K562 treated with DMSO at 1 percent for 12 hours (cell line): ENCODE results near the gene TOPAZ1. TPM values are rescaled to one million over a fixed set of nuclear protein-coding genes. Genes with fewer than 3 reads are reported as not detected.

ENCODE experiments used
- total RNA-seq: library from RNA; unstranded; fragments of 300-600 nt; gene quantifications from 2 replicates; pipeline ENCODE4 v1.2.3, GENCODE V29; 2022; ENCODE audit not compliant: insufficient read depth

TOPAZ1 gene
- total RNA-seq: not detected in 2 replicates

DNA sequence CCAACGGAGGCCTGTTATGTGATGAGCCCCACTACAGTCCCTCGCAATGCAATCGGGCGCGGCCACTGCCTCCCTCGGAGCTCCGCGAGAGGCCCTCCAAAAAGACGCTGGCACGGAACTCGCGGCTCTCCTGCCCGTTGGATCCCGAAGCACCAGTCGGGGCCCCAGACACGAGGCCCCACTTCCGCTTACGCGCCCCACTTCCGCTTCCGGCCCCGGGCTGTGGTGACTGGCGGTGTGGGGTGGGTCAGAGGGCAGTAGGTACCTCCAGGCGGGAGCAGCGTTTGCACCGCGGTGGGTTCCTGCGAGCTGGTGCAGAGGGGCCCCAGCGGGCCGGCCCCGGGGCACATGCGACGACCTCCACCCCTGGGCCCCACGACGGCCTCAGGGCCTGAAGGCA is at the start of gene TOPAZ1:
TOPAZ1 (plus strand) TSS at position 181 of the 400 bp plus-strand sequence; CDS start at position 349, 168 bp downstream.

DNA sequence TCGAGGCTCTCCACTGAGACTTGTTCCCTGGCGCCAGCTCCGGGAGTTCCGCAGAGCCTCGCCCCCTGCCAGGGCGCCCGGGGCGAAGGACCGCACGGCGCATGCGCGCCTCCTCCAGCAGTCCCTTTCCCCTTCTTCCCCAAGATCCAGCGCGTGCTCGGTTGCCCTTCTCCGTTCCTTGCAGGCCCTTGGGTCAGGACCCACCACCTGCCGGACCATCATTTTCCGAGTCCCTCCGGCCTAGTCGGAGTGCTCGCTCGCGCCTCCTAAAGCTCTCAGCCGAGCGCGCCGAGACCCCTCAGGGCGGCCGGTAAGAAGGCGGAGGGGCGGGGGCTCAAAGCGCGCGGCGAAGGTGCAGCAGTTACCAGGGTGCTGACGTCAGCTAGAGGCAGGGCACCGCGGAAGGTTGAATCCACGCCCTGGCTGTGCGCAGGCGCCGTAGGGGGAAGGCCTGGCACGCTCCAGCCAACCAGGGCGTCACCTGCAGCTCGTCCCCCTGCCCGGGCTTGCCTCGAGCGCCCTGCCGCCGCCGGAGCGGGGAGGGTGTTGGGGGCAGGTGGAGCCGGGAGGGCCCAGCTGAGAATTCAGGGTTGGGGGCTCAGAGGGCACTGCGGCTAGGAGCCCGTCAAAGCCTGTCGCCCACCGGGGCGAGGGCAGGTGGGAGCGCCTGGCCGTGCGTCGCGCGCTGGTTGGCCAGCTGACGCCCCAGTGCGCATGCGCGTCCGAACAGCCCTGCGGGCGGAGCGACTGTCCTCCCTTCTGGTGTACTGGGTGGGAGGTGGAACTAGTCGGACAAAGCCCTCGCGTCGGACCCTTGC is 96.5 kb downstream of the TOPAZ1 start, which contains the start of gene TCAIM:
TCAIM (plus strand) TSS at position 757 of the 818 bp plus-strand sequence. CDS start 16,017 bp downstream, outside the sequence.

Other genes with a start within 250 kb of the TOPAZ1 start
- 18.4 and 34.5 TPM in 2 replicates for gene TCAIM, start 96.9 kb downstream of the TOPAZ1 start, total RNA-seq
- 1.7 and 11.8 TPM in 2 replicates for gene ZNF445, start 235.8 kb downstream of the TOPAZ1 start, total RNA-seq